GM19240 (cell line): Measurements from ENCODE around the gene ABR.
"Not testable (repeated sequence)": the region's sequence is repeated elsewhere in the genome, so short reads cannot be mapped to it uniquely, and the experiment has no call there.

Source experiments
- DNase-seq: peaks from one replicate; pipeline ENCODE4 v3.0.0; 2011; ENCODE audit warnings: low spot score; ENCODE audit not compliant: insufficient read length

ABR gene

DNA sequence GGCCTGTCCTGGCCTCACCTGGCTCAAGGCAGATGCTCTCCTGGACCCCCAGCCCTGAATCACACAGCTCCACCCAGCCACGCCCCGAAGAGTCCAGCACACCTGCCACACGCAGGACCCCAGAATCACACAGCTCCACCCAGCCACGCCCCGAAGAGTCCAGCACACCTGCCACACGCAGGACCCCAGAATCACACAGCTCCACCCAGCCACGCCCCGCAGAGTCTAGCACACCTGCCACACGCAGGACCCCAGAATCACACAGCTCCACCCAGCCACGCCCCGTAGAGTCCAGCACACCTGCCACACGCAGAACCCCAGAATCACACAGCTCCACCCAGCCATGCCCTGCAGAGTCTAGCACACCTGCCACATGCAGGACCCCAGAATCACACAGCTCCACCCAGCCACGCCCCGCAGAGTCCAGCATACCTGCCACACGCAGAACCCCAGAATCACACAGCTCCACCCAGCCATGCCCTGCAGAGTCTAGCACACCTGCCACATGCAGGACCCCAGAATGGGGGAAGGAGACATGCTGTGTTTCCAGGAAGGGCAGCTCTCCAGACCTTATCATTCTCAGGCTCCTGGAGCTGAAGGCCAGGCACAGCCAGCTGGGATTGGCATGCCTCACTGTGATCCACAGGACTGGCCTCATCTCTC, 105.7 kb downstream of the ABR start:
- not testable (repeated sequence) for DNase-seq

DNA sequence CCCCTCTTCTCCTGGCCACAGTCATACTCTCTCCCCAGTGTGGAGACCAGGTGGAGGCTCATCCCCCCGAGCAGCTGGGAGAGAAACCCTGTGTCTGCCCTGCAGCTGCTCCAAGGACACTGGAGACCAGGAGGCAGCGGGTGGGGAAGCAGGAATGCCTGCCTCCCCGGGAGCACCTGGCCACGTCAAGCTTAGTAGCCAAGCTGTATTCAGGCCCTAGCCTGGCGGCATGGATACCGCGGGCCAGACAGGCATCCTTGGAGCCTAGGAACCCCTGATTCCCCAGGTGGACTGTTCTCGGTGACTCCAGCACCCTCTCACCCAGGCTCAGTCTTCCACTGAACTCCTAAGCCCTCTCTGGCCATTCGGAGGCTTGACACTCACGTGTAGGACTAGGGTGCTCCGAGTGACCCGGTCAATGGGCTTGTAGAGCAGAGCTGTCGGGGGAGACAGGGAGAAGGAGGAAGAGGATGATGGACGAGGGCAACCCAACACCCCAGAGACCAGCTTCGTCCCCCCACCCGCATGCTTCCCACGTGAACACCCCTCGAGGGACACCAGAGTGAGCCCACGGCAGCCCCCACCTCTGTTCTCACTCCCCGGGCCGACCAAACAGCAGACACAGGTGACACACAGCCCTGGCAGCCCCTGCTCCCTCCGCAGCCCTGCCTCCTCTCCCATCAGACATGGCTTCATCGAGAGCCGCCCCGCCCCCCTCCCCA, 106.4 kb downstream of the ABR start:
- no peak for DNase-seq

DNA sequence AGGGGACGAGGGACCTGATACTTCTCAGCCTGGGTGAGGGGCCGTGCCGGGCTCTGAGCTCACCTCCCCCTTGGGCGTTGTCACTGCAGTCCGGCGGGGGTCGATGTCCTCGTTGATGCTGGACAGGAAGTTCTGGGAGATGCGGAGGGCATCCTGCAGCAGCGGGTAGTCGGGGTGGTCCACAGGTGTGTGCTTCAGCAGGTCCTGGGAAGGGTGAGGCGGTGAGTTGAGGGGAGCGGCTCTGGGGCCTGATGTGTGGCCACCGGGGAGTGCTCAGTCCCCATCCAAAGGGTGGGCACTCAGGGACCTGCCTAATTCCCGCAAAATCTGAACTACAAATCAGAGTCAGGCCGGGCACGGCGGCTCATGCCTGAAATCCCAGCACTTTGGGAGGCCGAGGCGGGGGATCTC, 107.2 kb downstream of the ABR start:
- DNase-seq, result no peak

DNA sequence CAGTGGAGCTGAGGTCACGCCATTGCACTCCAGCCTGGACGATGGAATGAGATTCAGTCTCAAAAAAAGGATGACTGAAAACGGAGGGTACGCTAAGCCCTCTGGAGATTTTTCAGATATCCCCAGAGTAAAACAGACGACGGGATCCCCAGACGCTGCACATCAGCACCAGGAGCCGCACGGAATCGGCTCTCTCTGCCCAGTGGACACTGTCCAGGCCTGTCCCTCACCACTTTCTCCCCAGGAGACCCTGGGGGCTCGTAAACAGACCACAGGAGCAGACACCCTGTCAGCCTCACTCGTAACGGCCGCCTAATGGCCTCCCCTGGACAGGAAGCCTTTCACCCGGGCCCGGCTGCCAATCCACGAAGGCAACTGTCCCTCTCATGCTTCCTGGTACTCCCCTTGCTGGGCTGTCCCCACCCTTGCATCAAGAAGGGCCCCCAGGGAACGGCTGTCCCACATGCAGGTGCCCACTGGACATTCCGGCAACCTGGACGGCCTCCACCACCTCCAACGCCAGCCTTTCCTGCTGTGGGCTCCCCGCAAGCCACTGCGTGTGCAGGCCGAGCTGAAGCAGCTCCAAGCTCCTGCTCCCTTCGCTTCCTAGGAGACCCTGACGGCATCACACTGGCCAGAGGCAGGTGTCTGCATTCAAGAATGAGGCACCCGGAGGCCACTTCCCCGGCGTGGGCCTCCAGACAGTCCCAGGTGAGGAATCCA, 108.5 kb downstream of the ABR start:
- no peak for DNase-seq

DNA sequence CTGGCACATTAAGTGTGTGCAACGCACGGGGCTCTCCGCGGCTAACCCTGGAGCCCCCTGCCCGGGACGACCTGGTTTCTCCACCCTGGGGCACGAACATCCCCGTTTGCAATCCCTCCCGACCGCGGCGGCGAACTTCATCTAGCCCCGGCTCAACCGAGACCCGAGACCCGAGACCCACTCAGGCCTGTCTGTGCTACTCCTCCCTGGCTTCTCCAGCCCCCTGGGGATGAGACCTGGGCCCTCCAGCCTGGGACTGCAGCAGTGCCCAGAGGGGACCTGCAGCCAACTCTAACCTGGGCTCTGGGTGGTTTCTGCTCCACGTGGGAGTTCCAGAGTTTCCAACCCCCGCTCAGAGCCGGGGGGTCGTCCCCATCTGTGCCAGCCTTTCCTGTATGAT, 109.4 kb downstream of the ABR start:
- no peak for DNase-seq

DNA sequence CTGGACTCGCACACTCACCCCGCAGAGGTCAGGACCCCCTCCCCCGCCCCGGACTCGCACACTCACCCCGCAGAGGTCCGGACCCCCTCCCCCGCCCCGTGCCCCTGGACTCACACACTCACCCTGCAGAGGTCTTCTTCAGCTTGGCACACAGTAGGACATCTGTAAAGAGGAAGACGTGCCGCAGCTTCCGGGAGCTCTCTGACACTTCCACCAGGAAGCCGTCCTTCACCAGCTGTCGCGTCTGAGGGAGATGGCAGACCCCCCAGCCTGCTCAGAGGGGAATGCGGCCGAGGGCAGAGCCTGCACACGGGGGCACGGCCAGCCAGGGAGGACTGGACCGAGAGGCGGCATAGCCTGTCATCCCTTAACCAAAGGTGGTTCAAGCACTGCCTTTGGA, 109.9 kb downstream of the ABR start:
- DNase-seq, result no peak

DNA sequence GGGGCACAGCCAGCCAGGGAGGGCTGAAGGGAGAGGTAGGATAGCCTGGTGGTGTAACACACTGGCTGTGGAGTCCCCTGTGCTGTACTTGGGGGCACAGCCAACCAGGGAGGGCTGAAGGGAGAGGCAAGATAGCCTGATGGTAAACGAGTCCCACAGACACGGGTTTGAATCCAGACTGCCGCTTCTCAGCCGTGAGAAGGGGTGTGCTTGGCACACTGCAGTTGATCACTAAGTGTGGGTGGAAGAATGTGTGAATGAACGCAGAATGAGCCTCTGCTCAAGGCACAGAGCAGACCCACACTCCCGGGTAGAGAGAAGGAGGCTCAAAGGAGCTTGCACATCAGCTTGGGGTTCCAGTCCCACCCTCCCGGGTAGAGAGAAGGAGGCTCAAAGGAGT, 111.4 kb downstream of the ABR start:
- DNase-seq, result no peak

DNA sequence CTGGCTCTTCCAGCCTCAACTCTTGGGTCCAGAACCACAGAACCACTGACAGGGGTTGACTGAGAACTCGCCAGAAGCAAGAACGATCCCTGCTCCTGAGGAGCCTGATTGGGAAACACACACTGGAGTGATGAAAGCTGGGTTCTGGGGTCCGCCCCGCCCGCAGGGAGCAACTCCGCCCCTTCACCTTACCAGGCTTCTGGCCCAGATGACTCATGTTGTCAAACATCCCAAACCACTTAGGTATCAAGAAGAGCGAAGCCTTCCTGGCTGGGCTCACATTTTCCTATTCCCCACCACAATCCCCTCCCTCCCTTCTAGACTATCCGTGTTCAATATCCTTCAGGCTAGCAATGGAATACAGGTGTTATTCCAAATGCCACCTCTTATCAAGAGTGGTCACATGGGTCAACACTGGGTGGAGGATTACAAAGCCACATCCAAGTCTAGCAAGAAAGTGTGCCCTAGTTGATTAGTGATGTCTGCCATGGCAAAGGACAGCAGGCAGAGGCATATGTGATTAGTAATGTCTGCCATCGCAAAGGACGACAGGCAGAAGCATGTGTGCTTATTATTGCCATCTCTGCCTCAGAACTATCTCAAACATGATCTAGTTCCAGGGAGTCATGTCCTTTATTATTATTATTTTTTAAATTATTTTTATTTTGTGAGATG, 112.4 kb downstream of the ABR start:
- no peak for DNase-seq

DNA sequence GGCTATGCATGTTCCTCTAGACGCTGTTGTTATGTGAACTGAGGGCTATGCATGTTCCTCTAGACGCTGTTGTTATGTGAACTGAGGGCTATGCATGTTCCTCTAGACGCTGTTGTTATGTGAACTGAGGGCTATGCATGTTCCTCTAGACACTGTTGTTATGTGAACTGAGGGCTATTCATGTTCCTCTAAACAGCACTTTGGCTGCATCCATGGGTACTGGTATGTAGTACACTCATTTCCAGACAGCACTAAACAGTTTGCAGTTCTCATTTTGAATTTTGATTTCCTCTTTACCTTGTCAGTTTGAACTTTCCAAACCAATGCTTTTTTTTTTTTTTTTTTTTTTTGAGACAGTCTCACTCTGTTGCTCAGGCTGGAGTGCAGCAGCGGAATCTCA, 114.4 kb downstream of the ABR start:
- DNase-seq, result not testable (repeated sequence)

DNA sequence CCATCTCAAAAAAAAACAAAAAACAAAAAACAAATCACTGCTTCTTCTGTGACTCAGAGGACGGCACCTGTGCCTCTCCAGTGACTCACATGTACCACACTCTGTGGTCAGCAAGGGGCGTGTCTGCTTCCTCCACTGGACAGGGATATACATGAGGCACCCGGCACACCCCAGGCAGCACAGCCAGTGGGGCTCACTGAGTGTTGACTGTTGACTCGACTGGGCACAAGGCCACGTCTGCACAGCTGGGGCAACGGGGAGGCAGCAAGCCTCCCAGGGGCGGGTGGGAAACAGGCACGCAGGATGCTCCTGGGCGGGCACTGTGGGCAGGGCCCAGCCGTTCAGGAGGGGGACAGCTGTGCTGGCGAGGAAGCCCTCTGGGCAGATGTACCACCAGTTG, 118.8 kb downstream of the ABR start:
- no peak for DNase-seq

DNA sequence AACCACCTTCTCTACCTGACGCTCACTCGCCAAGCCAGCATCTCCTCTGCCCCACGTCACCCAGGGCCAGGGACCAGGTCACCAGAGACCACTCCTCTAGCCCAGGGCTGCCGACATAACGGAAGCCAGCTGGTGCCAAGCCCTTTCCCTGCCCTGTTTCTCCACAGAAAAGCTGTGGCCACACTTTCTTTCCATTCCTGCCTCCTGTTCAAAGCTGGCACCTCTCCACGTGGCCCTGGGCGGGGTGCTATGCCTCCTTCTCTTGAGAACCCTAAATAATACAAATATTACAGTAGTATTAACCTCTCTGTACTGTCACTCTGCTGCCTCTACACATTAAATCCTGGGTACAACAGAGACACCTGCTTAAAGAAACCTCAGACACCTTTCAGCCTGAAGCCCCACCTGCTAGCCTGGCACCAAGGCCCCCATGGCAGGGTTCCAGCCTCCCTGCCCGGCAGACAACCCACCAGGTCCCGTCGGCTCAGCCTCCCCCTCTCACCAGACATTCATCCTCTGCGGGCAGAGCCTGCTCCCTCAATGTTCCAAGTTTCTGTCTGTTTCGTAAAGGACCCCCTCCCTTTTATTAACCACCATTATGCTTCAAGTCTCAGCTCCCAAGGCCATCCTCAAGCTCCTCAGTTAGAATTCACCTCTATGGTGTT, 120.5 kb downstream of the ABR start:
- DNase-seq, result no peak

DNA sequence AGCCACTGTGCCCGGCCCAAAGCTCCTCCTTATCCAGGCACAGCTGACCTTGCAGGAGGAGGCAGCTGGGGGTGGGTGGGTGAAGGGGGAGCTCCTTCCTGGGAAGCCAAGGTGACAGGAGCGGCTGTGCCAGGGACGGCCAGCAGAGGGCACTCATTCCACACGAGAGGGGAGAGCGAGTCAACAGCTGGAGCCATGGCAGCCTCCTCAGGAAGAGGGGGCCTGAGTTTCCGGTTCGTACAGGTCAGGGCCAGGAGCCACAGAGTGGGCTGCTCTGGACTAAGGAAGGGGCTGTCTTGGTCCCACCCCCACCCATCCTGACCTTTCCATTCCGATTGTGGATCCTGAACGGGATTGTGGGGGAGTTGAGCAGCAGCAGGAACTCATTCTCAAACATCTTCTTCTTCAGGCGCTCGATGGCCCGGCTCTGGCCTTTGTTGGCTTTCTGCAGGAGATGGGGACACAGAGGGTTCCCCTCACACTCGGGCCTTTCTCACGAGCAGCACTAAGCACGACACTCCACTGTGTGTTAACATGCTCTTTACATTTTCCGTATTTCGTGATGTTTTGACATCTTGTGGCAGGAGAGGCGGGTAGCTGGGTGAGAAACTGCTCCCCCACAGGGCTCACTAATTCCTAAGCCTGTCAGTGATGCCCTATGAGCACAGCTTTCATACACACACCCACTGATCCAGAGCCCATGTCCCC, 121.2 kb downstream of the ABR start:
- no peak for DNase-seq

DNA sequence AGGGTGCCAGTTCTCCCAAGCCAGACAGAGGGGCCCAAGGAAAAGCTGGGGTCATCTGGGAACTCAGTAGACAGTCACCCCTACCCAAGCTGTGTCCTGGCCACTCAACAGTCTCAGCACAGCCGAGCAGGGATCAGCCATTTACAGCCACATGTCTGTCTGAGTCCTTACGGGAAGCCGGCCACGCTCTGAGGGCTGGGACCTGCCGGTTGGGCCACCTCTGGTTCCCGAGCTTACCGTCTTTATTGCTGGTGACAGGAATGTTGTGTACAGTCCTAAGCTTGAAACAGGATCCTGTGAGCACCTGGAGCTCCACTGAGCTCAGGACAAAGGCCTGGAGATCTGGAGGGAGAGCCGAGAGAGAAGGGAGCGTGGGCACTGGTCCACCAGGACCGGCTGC, 123.0 kb downstream of the ABR start:
- no peak for DNase-seq

DNA sequence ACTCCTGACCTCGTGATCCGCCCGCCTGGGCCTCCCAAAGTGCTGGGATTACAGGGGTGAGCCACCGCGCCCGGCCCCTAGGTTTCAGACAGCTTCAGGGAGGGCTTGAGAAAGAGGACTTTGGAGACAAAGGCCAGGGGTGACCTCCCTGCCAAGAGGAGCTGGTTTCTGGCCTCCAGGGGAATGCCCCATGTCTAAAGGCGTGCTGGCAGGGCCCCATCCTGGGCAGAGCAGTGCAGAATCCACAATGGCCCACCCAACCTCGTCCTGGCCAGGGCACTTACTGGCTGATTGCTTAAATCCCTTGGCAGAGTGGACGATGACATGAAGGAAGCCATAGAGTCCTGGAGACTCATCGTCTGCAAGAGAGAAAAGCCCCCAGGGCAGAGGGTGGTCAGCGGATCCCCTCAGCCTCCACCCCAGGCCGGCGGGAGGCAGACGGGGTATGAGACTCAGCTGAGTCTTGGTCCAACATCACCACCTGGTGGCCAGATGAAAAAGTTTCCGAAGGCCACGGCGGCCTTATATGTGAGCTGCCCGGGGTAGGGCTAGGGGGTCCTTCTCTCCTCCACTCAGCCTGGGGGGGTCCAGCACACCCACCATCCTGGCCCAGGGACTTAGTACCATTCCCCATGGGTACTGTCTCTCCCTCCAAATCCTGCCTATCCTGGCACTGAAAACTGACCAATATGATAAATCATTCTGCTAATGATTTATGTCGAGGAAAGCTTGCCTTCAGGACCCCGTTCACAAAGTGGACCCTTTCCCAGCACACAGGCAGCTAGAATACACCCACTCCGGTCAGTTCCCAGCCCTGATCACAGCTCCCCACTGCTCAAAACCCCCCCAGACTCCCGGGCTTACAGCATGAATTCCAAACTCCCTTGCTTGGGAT, 123.8 kb downstream of the ABR start:
- peak; percentile 59 for DNase-seq

DNA sequence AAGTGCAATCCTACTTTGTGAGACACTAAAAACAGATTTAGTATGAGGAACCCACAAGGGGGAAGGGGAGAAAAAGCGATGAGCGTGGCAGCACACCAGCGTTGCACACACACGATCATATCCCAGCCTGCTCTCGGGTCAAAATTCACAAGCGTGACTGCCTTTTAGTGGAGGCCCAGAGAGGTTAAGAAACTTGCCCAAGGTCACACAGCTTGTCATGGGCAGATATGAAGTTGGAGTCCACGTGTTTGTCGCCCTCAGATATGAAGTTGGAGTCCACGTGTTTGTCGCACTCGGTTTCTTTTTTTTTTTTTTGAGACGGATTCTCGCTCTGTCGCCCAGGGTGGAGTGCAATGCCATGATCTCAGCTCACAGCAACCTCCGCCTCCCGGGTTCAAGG, 124.5 kb downstream of the ABR start:
- DNase-seq, result no peak

DNA sequence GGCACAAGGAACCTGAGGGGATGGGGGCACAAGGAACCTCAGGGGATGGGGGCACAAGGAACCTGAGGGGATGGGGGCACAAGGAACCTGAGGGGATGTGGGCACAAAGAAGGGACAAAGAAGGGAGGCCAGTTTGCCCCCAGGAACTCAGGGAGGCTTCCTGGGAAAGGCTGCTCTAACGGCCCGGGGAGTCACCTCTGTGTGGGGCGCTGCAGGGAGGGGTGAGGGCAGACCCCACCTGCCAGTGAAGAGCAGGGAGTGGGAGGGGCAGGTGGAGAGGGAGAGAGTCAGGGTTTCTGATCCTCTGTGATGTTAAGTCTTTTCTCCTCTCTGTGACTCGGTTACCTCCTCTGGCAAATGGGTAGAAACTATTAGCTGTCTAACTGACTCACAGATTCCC, 125.1 kb downstream of the ABR start:
- DNase-seq, result no peak

DNA sequence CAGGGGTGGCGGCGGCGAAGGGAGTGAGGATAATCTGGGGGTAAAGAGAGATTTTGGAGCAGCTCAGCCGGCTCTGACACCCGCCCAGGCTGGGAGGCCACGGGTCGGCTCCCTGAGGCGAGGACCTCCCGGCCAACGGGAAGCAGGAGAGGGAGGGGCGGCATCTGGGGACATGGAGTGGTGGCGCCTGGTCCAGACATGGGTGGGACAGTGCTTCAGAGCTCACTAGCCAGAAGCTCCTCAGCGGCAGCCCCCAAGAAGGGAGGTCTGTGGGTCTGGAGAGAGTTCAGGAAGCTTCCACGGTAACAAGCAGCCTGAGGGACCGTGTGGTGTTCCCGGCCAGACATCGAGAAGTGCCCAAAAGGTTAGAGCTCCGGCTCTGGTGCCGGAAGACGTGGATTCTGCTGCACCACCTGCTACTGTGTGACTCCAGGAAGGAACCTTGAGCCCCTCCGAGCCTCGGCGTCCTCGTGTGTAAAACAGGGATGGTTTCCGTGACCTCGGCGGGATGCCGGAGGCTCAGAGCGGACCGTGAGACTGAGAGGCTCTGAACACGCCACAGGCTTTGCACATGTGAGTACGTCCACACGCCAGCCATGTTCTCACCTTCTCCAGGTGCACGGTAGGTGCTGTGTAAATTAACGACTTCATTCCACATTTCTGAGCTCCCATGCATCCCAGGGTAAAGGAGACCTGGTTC, 126.0 kb downstream of the ABR start:
- DNase-seq, result no peak

DNA sequence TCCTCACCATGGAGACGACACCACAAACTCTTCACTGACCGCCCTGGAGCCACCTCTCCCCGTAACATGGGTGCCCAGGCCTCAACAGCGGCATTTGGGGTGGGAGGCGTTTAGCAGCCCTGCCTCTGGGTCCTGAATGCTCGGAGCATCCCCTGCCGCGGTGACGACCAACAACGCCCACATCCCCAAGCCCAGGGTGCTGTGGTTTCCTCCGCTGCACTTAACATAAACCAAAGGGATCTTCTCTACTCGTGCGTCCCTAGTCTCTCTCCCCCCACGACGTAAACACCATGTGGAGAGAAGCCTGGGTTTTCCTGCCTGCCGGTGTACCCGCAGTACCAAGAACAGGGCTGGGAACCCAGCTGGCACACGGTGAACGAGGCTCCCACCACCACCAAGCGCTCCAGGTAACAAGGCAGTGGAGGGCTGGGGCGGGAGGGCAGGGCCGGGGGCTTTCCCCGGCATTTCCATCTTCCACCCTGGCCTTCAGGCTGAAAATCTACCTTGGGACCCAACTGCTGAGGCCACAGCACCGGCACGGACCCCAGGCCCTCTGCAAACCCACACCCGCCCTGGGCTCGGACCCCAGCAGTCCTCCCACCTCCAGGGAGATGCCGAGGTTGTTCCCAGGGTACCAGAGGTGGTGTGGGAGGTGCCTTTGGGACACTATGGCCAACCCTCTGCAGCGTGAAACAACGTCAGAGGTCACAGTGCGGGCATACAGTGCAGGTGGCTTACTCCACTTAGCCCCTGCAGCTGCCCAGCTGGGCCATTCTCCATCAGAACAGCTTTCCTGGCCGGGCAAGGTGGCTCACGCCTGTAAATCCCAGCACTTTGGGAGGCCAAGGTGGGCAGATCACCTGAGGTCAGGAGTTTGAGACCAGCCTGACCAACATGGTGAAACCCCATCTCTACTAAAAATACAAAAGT, 128.5 kb downstream of the ABR start:
- DNase-seq, result no peak
